ENCODE results near the gene RBMS1. TPM values are rescaled to one million over a fixed set of nuclear protein-coding genes. Genes with fewer than 3 reads are reported as not detected.

The RBMS1 gene
- total RNA-seq, 4 donors from 2014 or later = 68.1 to 83.4 (median 72.5) TPM

DNA sequence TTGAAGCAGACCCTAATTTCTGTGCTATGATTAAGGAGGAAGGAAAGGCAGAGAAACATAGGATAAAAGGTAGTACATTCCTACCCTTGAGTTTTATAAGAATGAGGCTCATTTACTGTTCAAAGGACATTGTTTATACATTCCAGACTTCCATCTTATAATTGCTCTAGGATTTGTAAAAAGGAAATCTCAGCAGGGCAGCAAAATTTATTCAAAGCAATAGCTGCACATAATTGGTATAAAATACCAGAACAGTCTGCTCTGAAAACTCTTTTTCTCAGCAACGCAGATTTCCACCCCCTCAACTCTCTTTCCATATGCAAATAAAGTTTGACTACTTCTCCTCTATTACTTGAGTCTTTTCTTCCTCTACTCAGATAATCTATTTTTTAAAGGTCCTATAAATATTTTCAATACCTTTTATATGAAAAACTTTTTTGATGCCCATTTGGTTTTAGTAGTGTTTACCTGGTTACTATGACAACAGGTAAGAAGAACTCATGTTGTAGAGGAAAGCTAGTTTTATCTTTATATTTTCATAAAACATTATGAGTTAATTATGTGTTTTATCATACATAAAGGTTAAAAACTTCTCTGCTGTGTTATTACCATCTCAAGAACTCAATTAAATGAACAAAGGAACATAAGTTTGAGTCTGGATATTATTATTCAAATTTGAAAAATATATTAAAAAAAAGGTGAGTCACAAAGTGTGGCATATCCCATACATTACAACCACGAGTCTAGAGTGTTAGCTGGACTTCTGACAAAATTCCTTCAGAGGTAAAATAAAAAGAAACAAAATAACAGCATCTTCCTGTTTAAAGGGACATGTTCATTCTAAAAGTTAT, 19.9 kb downstream of the RBMS1 start:
- DNase-seq (ENCODE audit: low spot score in 2 of 2) = no peak
- H3K36me3 ChIP-seq = no peaks in the 10 kb centered on the region
- H3K4me1 ChIP-seq = peaks cover 0 to 68% (median 5%) of the 10 kb centered on the region in 4 donors
- no peaks in the 10 kb centered on the region for H3K27me3 ChIP-seq
- 39 to 45% methylated on average over 2 of the region's 2 CpGs for WGBS, 2 donors
- no peaks in the 10 kb centered on the region for H3K9me3 ChIP-seq
- no peak for TF ChIP-seq POLR2A (IDR thresholded peaks at IDR 0.05)
- no peak for TF ChIP-seq EP300 (IDR thresholded peaks at IDR 0.05)
- TF ChIP-seq, protein P1, sequence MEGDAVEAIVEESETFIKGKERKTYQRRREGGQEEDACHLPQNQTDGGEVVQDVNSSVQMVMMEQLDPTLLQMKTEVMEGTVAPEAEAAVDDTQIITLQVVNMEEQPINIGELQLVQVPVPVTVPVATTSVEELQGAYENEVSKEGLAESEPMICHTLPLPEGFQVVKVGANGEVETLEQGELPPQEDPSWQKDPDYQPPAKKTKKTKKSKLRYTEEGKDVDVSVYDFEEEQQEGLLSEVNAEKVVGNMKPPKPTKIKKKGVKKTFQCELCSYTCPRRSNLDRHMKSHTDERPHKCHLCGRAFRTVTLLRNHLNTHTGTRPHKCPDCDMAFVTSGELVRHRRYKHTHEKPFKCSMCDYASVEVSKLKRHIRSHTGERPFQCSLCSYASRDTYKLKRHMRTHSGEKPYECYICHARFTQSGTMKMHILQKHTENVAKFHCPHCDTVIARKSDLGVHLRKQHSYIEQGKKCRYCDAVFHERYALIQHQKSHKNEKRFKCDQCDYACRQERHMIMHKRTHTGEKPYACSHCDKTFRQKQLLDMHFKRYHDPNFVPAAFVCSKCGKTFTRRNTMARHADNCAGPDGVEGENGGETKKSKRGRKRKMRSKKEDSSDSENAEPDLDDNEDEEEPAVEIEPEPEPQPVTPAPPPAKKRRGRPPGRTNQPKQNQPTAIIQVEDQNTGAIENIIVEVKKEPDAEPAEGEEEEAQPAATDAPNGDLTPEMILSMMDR (IDR thresholded peaks at IDR 0.05) = no peak
- H3K27ac ChIP-seq = peak overlapping the region in 1 of 4 donors; percentile 14
- H3K4me3 ChIP-seq = no peak overlapping the region

DNA sequence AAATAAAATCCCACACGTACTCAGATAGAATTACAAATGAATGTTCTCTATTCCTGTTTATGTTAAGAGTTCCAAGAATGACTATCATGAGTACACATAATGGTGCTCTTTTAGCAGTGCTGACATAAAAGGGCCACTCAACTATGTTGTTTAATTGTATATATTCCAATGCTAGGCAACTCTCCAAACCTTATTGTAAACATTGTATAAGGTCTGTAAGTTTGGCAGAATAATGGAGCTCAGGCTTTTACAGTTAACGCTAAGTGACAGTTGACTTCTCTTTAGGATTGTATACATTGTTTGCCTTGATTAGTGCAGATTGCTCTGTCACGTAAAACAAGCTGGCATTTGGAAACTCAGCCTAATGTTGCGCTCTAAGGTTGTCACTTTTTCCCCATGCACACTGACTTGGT, 20.8 kb downstream of the RBMS1 start:
- H3K4me1 ChIP-seq = peaks cover 0 to 64% (median 5%) of the 10 kb centered on the region in 4 donors
- H3K4me3 ChIP-seq = no peak overlapping the region
- no peak for DNase-seq (ENCODE audit: low spot score in 2 of 2)
- no peaks in the 10 kb centered on the region for H3K9me3 ChIP-seq
- H3K36me3 ChIP-seq = no peaks in the 10 kb centered on the region
- TF ChIP-seq, protein P1 (IDR thresholded peaks at IDR 0.05) = no peak
- 53 to 56% methylated on average over 4 of the region's 4 CpGs for WGBS, 2 donors
- H3K27me3 ChIP-seq = no peaks in the 10 kb centered on the region
- peak overlapping the region in 1 of 4 donors; percentile 14 for H3K27ac ChIP-seq

DNA sequence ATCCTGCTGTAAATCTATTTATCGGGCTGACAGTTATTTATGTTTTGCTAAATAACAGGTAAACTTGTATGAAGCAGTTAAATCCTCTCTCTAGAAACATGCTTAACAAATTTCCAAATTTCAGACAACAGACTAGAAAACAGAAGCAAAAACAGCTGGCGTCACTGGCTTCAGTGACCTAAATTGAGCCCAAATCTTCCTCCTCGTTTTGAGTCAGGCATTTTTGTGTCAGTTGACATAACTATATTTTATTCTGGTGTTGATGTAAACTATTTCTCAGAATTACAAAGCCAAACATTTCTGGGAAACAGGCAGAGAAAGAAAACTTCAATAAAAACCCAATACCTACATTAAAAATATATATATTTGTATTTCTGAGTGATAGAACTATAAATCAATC, 21.7 kb downstream of the RBMS1 start:
- no peaks in the 10 kb centered on the region for H3K9me3 ChIP-seq
- TF ChIP-seq POLR2A (IDR thresholded peaks at IDR 0.05) (no peak), EP300 (IDR thresholded peaks at IDR 0.05) (no peak)
- TF ChIP-seq, protein P1 (IDR thresholded peaks at IDR 0.05) = no peak
- no peak for DNase-seq (ENCODE audit: low spot score in 2 of 2)
- no peaks in the 10 kb centered on the region for H3K27me3 ChIP-seq
- H3K4me3 ChIP-seq = no peak overlapping the region
- no peak overlapping the region for H3K27ac ChIP-seq
- 48 to 55% methylated on average over 3 of the region's 3 CpGs for WGBS, 2 donors
- H3K4me1 ChIP-seq = peaks cover 0 to 57% (median 5%) of the 10 kb centered on the region in 4 donors
- no peaks in the 10 kb centered on the region for H3K36me3 ChIP-seq

DNA sequence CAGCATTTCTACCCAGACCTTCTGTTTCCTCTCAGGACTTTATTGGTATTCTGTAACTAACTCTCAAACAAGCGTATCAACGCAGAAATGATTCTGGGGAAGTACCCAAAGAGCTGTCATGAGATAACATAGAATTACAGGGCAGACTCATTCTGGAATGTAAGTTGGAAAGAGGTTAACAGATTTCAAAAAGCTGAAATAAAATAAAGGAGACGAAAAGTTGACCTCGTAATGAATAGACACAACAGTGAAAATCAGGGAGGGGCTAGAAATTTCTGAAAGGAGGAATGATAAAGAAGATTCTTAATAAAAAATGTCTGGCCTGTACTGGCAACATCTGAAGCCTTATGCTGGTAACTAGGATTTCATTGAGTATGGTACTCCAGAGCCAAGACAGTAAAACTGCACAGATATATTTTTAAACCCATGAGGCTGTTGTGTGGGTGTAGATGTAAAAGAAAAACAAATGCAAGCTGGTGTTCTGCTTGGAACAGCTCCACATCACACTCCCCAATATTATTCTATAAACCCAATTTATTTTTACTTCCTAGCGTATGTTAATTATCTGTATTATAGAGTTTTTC, 23.9 kb downstream of the RBMS1 start:
- 70 to 74% methylated on average over 5 of the region's 5 CpGs for WGBS, 2 donors
- no peaks in the 10 kb centered on the region for H3K27me3 ChIP-seq
- no peak overlapping the region for H3K27ac ChIP-seq
- DNase-seq (ENCODE audit: low spot score in 2 of 2) = no peak
- no peak for TF ChIP-seq EP300 (IDR thresholded peaks at IDR 0.05)
- H3K36me3 ChIP-seq = no peaks in the 10 kb centered on the region
- H3K4me1 ChIP-seq = peaks cover 0 to 51% (median 5%) of the 10 kb centered on the region in 4 donors
- no peaks in the 10 kb centered on the region for H3K9me3 ChIP-seq
- H3K4me3 ChIP-seq = no peak overlapping the region

DNA sequence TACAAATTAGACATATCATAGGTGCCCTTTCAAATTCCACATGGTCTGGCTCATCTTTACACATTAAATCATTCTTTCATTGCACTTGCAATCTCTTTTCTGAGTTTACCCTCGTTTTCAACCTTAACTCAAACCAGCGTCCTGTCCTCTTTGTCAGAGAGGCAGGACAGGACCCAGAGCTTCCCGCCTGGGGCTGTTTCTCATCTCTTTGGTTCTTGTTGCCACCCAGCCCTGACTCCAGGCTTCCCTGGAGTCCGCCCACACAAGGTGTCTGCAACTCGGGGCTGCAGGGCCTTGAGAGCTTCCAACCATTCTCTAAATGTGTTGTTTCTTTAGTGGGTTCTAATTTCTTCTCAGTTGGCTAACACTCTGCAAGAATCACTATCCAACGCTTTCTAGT, 24.4 kb downstream of the RBMS1 start:
- TF ChIP-seq POLR2A (IDR thresholded peaks at IDR 0.05) = no peak
- TF ChIP-seq, protein P1 (IDR thresholded peaks at IDR 0.05) = no peak
- no peak for TF ChIP-seq EP300 (IDR thresholded peaks at IDR 0.05)
- Histone ChIP-seq H3K27ac (no peak overlapping the region), H3K36me3 (no peaks in the 10 kb centered on the region), H3K9me3 (no peaks in the 10 kb centered on the region), H3K4me1 (peaks cover 0 to 54% (median 5%) of the 10 kb centered on the region in 4 donors), H3K27me3 (no peaks in the 10 kb centered on the region), H3K4me3 (no peak overlapping the region)
- WGBS, 2 donors = 84 to 85% methylated on average over 6 of the region's 6 CpGs
- no peak for DNase-seq (ENCODE audit: low spot score in 2 of 2)

Data from tibial nerve (tissue), 4 donors.